GM18909 (cell line): ENCODE results near the gene DCAF8.

Experiments
- ATAC-seq: cut with Tn5 transposase; IDR thresholded peaks from one replicate; pipeline ENCODE4 v1.9.1; 2021; ENCODE audit warnings: mild to moderate bottlenecking; ENCODE audit not compliant: unreplicated experiment, poor library complexity

DCAF8 gene

GRCh38 chr1:160178731-160179130, 83.6 kb downstream of the DCAF8 start:
- ATAC-seq: no peak

- ATAC-seq: no peak
Measured at GRCh38 chr1:160177667-160178066, 84.7 kb downstream of the DCAF8 start.

GRCh38 chr1:160177231-160177630, 85.1 kb downstream of the DCAF8 start:
- no peak for ATAC-seq

- ATAC-seq: no peak
Measured at GRCh38 chr1:160171980-160172379, 90.4 kb downstream of the DCAF8 start.

- ATAC-seq: no peak
Measured at GRCh38 chr1:160171354-160171753, 91.0 kb downstream of the DCAF8 start.

- ATAC-seq: peak; percentile 86
Measured at GRCh38 chr1:160169553-160170399, 92.6 kb downstream of the DCAF8 start.

- no peak for ATAC-seq
Measured at GRCh38 chr1:160168609-160169369, 93.6 kb downstream of the DCAF8 start.

- no peak for ATAC-seq
Measured at GRCh38 chr1:160168016-160168415, 94.3 kb downstream of the DCAF8 start.

- no peak for ATAC-seq
Measured at GRCh38 chr1:160167580-160167979, 94.8 kb downstream of the DCAF8 start.

GRCh38 chr1:160167056-160167455, 95.3 kb downstream of the DCAF8 start:
- ATAC-seq: no peak

GRCh38 chr1:160166166-160166868, 96.0 kb downstream of the DCAF8 start:
- ATAC-seq: no peak
